IMR-90 (cell line): ENCODE data around the gene NPAS3. TPM values are rescaled to one million over a fixed set of nuclear protein-coding genes. Genes with fewer than 3 reads are reported as not detected.

Source experiments
- ATAC-seq: fragments of 200-7000 bp; cut with Tn5 transposase; 2 replicates; pipeline ENCODE4 v1.9.1; 2020; ENCODE audit warnings: low read depth, mild to moderate bottlenecking, moderate library complexity
- BruUV-seq: library from RNA; stranded (reverse); fragments of 400-500 nt; replicated peaks from 2 replicates; lab custom pipeline; 2021; lab: Mats Ljungman, UMichigan
- CTCF ChIA-PET: fragments of 300-600 bp; formaldehyde crosslinking; extraction: SDS; loops from one replicate; lab custom pipeline; 2021; ENCODE audit warnings: antibody characterized with exemption; lab: Yijun Ruan, JAX
- POLR2A ChIA-PET: fragments of 300-600 bp; sonication (Branson Sonifier 250); formaldehyde crosslinking; loops from one replicate; lab custom pipeline; 2022; ENCODE audit warnings: antibody characterized with exemption; ENCODE audit not compliant: unreplicated experiment; lab: Charles Lee
- DNase-seq: peaks from one replicate; pipeline ENCODE4 v3.0.0; 2013
- H2AFZ ChIP-seq: replicated peaks from 2 replicates; pipeline ENCODE3; 2013; ENCODE audit warnings: low read length, mild to moderate bottlenecking; ENCODE audit not compliant: poor library complexity
- H2AK5ac ChIP-seq: 2 replicates; pipeline ENCODE4 v1.6.1; 2013; ENCODE audit warnings: low read depth, low read length, inconsistent platforms
- H2AK9ac ChIP-seq: replicated peaks from 2 replicates; pipeline ENCODE3; 2013; ENCODE audit warnings: mild to moderate bottlenecking, low read depth, low read length, moderate library complexity; ENCODE audit not compliant: poor library complexity
- H2BK120ac ChIP-seq: 2 replicates; pipeline ENCODE4 v1.6.1; 2013; ENCODE audit warnings: low read depth, low read length, inconsistent platforms
- H2BK15ac ChIP-seq: 3 replicates; pipeline ENCODE4 v1.6.1; 2013; ENCODE audit warnings: low read depth, low read length, inconsistent platforms
- H2BK20ac ChIP-seq: 2 replicates; pipeline ENCODE4 v1.6.1; 2013; ENCODE audit warnings: low read depth, mild to moderate bottlenecking, inconsistent platforms, low read length, moderate library complexity
- H2BK5ac ChIP-seq: 2 replicates; pipeline ENCODE4 v1.6.1; 2013; ENCODE audit warnings: mild to moderate bottlenecking, low read depth, low read length, inconsistent platforms; ENCODE audit not compliant: poor library complexity, severe bottlenecking
- H3K14ac ChIP-seq: replicated peaks from 2 replicates; pipeline ENCODE4 v1.6.1; 2013; ENCODE audit warnings: low read depth, low read length, inconsistent platforms
- H3K18ac ChIP-seq: 2 replicates; pipeline ENCODE4 v1.6.1; 2013; ENCODE audit warnings: low read depth, low read length, control low read depth
- H3K23ac ChIP-seq: 2 replicates; pipeline ENCODE4 v1.6.1; 2013; ENCODE audit warnings: low read depth, low read length, inconsistent platforms
- H3K27ac ChIP-seq: 2 replicates; pipeline ENCODE4 v1.5.1; 2013; ENCODE audit warnings: mild to moderate bottlenecking, control low read depth, low read length; ENCODE audit not compliant: insufficient read depth
- H3K27me3 ChIP-seq: 2 replicates; pipeline ENCODE4 v1.6.1; 2013; ENCODE audit warnings: low read length; ENCODE audit not compliant: control insufficient read depth, insufficient read depth
- H3K36me3 ChIP-seq: 2 replicates; pipeline ENCODE4 v1.6.1; 2013; ENCODE audit warnings: low read length, mixed read lengths; ENCODE audit not compliant: control insufficient read depth, insufficient read depth
- H3K4ac ChIP-seq: 2 replicates; pipeline ENCODE4 v1.6.1; 2013; ENCODE audit warnings: low read depth, low read length, inconsistent platforms
- H3K4me1 ChIP-seq: 2 replicates; pipeline ENCODE4 v1.6.1; 2013; ENCODE audit warnings: low read length, mixed read lengths; ENCODE audit not compliant: control insufficient read depth, insufficient read depth
- H3K4me2 ChIP-seq: 2 replicates; pipeline ENCODE4 v1.6.1; 2013; ENCODE audit warnings: low read depth, mild to moderate bottlenecking, control low read depth, low read length, moderate library complexity
- H3K4me3 ChIP-seq: 2 replicates; pipeline ENCODE4 v1.5.1; 2013; ENCODE audit warnings: low read depth, mild to moderate bottlenecking, control low read depth, low read length, moderate library complexity; ENCODE audit not compliant: insufficient read depth
- H3K56ac ChIP-seq: 2 replicates; pipeline ENCODE4 v1.6.1; 2013; ENCODE audit warnings: low read length, inconsistent platforms; ENCODE audit not compliant: insufficient read depth; ENCODE audit errors: extremely low read depth
- H3K79me1 ChIP-seq, 2 experiments: 2 replicates each; pipeline ENCODE4 v1.6.1; 2013; ENCODE audit warnings: low read length in 2 of 2, inconsistent platforms in 1 of 2, low read depth in 1 of 2
- H3K9ac ChIP-seq: 2 replicates; pipeline ENCODE4 v1.6.1; 2013; ENCODE audit warnings: low read depth, low read length, control low read depth
- H3K9me1 ChIP-seq: 2 replicates; pipeline ENCODE4 v1.6.1; 2013; ENCODE audit warnings: low read length, inconsistent platforms; ENCODE audit not compliant: insufficient read depth
- H3K9me3 ChIP-seq: 2 replicates; pipeline ENCODE4 v1.6.1; 2013; ENCODE audit warnings: low read length; ENCODE audit not compliant: control insufficient read depth, insufficient read depth
- H4K20me1 ChIP-seq: 2 replicates; pipeline ENCODE4 v1.6.1; 2013; ENCODE audit warnings: low read length, inconsistent platforms; ENCODE audit not compliant: insufficient read depth
- H4K5ac ChIP-seq: 2 replicates; pipeline ENCODE4 v1.6.1; 2013; ENCODE audit warnings: mild to moderate bottlenecking, low read depth, low read length, control low read depth
- H4K8ac ChIP-seq, 2 experiments: 2 replicates each; pipeline ENCODE4 v1.6.1; 2013; ENCODE audit warnings: low read depth in 2 of 2, low read length in 2 of 2, control low read depth in 1 of 2, inconsistent platforms in 1 of 2
- H4K91ac ChIP-seq: 2 replicates; pipeline ENCODE4 v1.6.1; 2013; ENCODE audit warnings: low read depth, low read length, inconsistent platforms; ENCODE audit not compliant: insufficient read depth
- BHLHE40 ChIP-seq: fragments of 150-350 bp; IDR thresholded peaks from 2 replicates; pipeline ENCODE4 v1.6.1; 2016; ENCODE audit warnings: mild to moderate bottlenecking, low read depth, low read length
- CEBPB ChIP-seq: IDR thresholded peaks from 2 replicates; pipeline ENCODE4 v1.6.1; 2012; ENCODE audit warnings: low read depth, low read length, improper control_type of control experiment
- CHD1 ChIP-seq: IDR thresholded peaks from 2 replicates; pipeline ENCODE4 v1.6.1; 2012; ENCODE audit warnings: low read depth, low read length, improper control_type of control experiment
- FOS ChIP-seq: fragments of 150-350 bp; IDR thresholded peaks from 2 replicates; pipeline ENCODE4 v1.6.1; 2016; ENCODE audit warnings: low read depth, low read length
- MAFK ChIP-seq: IDR thresholded peaks from 2 replicates; pipeline ENCODE4 v1.6.1; 2012; ENCODE audit warnings: low read depth, low read length, improper control_type of control experiment
- MAZ ChIP-seq: IDR thresholded peaks from 2 replicates; pipeline ENCODE4 v1.6.1; 2012; ENCODE audit warnings: low read depth, mild to moderate bottlenecking, low read length, improper control_type of control experiment, moderate library complexity, borderline replicate concordance
- MXI1 ChIP-seq: IDR thresholded peaks from 2 replicates; pipeline ENCODE4 v1.6.1; 2012; ENCODE audit warnings: low read depth, mild to moderate bottlenecking, low read length, moderate library complexity, borderline replicate concordance
- NFE2L2 ChIP-seq: fragments of 150-350 bp; IDR thresholded peaks from 2 replicates; pipeline ENCODE4 v1.6.1; 2016; ENCODE audit warnings: low read depth, mild to moderate bottlenecking, low read length
- RAD21 ChIP-seq: IDR thresholded peaks from 2 replicates; pipeline ENCODE4 v1.6.1; 2012; ENCODE audit warnings: low read length, improper control_type of control experiment
- RFX5 ChIP-seq: IDR thresholded peaks from 2 replicates; pipeline ENCODE4 v1.8.0; 2012; ENCODE audit warnings: low read depth, mild to moderate bottlenecking, low read length, moderate library complexity
- SMC3 ChIP-seq: fragments of 150-350 bp; IDR thresholded peaks from 2 replicates; pipeline ENCODE4 v1.6.1; 2016; ENCODE audit warnings: low read depth, mild to moderate bottlenecking, antibody characterized with exemption, low read length, moderate library complexity
- WGBS, 2 experiments: methylation state at CpG; one replicate each; pipeline versions ENCODE4 v1.1.5 to v1.1.7; 2013; ENCODE audit warnings: missing lambda C conversion rate in 2 of 2; ENCODE audit not compliant: insufficient read length in 1 of 2; ENCODE audit errors: extremely low coverage in 2 of 2; 5-methylcytosine and 5-hydroxymethylcytosine counted together
- dilution Hi-C: fragments of 300-500 bp; cut with HindIII; formaldehyde crosslinking; loops from one replicate; pipeline ENCODE4 v1.14.3; 2018; ENCODE audit warnings: low sequenced_read_pairs; ENCODE audit not compliant: unreplicated experiment
- in situ Hi-C: fragments of 300-500 bp; cut with MboI; formaldehyde crosslinking; loops from 3 replicates; pipeline ENCODE4 v1.14.3; 2019; ENCODE audit warnings: low sequenced_read_pairs, inconsistent platforms, mixed read lengths
- intact Hi-C: fragments of 100-400 bp; cut with micrococcal nuclease; formaldehyde crosslinking; loops from 2 replicates; pipeline ENCODE4 v1.10.0; 2022
- polyA plus RNA-seq, 3 experiments: library from polyadenylated mRNA; depleted of rRNA; stranded (reverse); fragments of >200 nt; gene quantifications; 2 replicates each; pipeline ENCODE4 v1.2.3, GENCODE V29; 2012; ENCODE audit warnings: low replicate concordance in 1 of 3
- total RNA-seq: library from RNA; depleted of rRNA; stranded (reverse); fragments of >200 nt; gene quantifications from 2 replicates; pipeline ENCODE4 v1.2.3, GENCODE V29; 2012
- TF ChIP-seq, protein P1 (sequence below): fragments of 150-350 bp; IDR thresholded peaks from 2 replicates; pipeline ENCODE4 v1.6.1; 2016; ENCODE audit warnings: low read depth, mild to moderate bottlenecking, low read length, moderate library complexity, borderline replicate concordance
- TF ChIP-seq, protein P2 (sequence below): fragments of 150-350 bp; IDR thresholded peaks from 2 replicates; pipeline ENCODE4 v1.6.1; 2017; ENCODE audit warnings: mild to moderate bottlenecking, antibody characterized with exemption, low read length, low read depth

Gene NPAS3
- total and polyA plus RNA-seq, 2 of the 4 experiments (the other 2 are of a cell fraction): not detected

DNA sequence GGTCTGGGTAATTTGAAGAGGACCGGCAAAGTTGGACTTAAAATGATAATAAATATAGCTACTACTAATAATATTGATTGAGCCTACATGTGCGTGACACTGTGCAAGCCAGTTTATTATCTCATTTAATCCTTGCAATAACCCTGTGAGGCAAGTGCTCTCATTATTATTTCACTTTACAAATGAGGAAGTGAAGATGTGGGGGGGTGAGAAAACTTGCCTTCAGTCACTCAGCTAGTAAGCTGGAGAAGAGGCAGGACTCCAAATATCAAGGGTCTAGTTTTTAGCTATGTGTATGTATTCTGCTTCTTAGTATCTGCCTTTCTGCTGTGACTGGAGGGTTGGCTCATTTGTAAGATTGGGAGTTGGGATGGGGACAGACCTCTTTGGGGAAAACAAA, 39.2 kb downstream of the NPAS3 start:
- Histone ChIP-seq H2AK9ac (no peak overlapping the region), H3K9me3 (no peaks in the 10 kb centered on the region), H3K36me3 (no peaks in the 10 kb centered on the region), H3K56ac (no peak overlapping the region), H3K27ac (no peak overlapping the region), H3K9ac (no peak overlapping the region), H2AK5ac (no peak overlapping the region), H3K4ac (no peak overlapping the region), H4K5ac (no peak overlapping the region), H2BK20ac (no peak overlapping the region), H2BK15ac (no peak overlapping the region), H3K23ac (no peak overlapping the region), H3K4me1 (no peaks in the 10 kb centered on the region), H2AFZ (no peak overlapping the region), H2BK120ac (no peak overlapping the region), H4K91ac (no peak overlapping the region), H4K8ac (no peak overlapping the region), H3K4me2 (no peak overlapping the region), H4K20me1 (no peaks in the 10 kb centered on the region), H3K9me1 (no peaks in the 10 kb centered on the region), H3K14ac (no peak overlapping the region), H3K18ac (no peak overlapping the region), H3K4me3 (no peak overlapping the region), H2BK5ac (no peak overlapping the region), H3K27me3 (no peaks in the 10 kb centered on the region), H3K79me1 (no peaks in the 10 kb centered on the region)
- no peak for DNase-seq
- dilution Hi-C loops: no loop called here
- TF ChIP-seq MXI1 (no peak), RFX5 (no peak), NFE2L2 (no peak), RAD21 (no peak), MAZ (no peak), MAFK (no peak), CHD1 (no peak), CEBPB (no peak), FOS (no peak), BHLHE40 (no peak), SMC3 (no peak)
- TF ChIP-seq, protein P1, sequence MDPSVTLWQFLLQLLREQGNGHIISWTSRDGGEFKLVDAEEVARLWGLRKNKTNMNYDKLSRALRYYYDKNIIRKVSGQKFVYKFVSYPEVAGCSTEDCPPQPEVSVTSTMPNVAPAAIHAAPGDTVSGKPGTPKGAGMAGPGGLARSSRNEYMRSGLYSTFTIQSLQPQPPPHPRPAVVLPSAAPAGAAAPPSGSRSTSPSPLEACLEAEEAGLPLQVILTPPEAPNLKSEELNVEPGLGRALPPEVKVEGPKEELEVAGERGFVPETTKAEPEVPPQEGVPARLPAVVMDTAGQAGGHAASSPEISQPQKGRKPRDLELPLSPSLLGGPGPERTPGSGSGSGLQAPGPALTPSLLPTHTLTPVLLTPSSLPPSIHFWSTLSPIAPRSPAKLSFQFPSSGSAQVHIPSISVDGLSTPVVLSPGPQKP: no peak
- TF ChIP-seq, protein P2, sequence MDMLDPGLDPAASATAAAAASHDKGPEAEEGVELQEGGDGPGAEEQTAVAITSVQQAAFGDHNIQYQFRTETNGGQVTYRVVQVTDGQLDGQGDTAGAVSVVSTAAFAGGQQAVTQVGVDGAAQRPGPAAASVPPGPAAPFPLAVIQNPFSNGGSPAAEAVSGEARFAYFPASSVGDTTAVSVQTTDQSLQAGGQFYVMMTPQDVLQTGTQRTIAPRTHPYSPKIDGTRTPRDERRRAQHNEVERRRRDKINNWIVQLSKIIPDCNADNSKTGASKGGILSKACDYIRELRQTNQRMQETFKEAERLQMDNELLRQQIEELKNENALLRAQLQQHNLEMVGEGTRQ: no peak
- ATAC-seq: no peak
- in situ Hi-C loops: no loop called here
- no TSS peak for BruUV-seq
- intact Hi-C loops: no loop called here
- CTCF ChIA-PET: no interaction called here
- POLR2A ChIA-PET: no interaction called here
- no CpG with 5 or more reads among the region's 2 CpGs for WGBS, 2 experiments
